Effector CD8-positive, alpha-beta T cell (primary cell): ENCODE measurements around the gene CACNA1C.

Experiments
- DNase-seq: peaks from one replicate; lab custom pipeline; 2025; lab: John Stamatoyannopoulos, UW

The CACNA1C gene

DNA sequence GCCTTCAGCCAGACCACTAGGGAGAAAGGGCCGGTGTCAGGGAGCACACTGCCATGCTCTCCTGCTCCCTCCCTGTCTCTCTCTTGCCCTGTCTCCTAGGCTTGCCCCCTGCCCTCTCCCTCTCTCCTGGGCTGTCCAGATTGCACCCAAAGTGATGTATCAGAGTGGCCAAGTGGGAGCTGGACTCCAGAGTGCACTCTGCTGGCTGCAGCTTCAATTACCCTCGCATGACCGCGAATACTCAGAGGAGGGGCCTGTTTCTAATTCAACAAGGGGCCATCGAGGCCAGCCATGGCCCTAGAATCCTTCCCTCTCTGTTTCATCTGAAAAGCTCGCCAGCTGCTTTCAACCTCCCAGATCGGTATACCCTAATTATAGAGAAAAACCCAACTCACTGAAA, 535.6 kb downstream of the CACNA1C start:
- DNase-seq, result no peak

DNA sequence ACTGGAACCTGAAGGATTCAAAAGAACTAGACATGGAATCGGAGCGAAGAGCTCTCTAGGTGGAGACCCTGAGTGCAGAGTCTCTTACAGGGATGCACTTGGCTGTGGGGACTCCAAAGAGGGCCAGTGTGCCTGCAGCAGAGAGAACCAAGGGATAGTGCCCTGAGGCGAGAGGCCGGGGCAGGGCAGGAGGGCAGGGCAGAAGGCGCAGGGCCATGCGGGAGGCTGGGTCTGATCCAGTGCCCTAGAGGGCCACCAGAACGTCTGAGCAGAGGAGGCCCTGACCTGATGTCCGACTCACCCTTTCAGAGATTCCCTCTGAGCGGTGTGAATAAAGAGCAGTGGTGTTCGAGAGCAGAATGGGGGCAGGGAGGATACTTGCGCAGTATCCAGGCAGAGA, 536.6 kb downstream of the CACNA1C start:
- no peak for DNase-seq

DNA sequence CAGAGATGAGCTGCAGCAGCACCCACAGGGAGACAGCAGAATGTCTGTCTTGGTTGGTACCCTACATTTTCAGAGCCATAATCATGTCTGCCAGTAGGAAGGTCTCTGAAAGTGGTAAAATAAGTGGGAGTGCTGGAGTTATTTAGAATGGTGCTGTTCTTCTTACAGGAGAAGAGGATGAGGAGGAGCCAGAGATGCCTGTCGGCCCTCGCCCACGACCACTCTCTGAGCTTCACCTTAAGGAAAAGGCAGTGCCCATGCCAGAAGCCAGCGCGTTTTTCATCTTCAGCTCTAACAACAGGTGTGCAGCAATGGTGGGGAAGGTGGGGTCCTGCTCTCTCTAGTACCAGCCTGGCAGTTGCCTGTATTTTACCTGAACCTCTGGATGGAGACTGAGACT, 540.3 kb downstream of the CACNA1C start:
- DNase-seq, result no peak

DNA sequence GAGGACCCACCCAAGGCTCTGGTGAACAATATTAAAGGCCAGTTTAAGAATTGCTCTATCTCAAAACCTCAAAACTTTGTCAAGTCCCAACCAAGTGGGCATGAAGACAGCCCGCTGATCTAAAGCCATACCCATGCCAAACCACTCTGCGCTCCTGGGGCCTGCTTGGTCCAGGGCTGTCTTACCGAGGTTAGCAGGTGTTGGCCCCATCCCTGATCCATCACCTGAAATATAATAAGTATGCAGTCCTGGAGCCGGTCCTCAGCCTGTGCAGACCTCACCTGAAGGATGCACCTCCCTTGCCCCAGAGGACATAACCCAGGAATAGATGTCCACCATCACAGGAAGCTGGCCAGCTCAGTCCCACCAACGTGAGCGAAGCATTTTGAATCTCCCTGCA, 543.7 kb downstream of the CACNA1C start:
- DNase-seq, result no peak

DNA sequence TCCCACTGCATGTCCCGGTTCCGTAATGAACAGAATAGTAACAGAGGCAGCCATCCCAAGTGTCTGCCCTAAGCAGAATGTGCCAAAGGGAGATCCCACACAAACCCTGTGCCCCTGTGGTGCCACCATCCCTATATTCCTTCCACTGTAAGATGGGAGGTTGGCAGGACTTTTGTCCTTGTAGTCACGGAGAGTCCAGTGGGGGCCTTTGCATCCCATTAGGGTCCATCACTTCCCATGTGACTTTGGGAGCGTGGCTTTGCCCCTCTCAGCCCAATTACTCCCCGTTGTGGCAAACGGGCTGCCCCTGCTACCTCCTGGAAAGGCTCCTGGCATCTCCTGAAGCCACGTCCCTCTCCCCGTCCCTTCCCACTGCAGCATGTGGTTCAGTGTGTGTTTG, 552.5 kb downstream of the CACNA1C start:
- no peak for DNase-seq

DNA sequence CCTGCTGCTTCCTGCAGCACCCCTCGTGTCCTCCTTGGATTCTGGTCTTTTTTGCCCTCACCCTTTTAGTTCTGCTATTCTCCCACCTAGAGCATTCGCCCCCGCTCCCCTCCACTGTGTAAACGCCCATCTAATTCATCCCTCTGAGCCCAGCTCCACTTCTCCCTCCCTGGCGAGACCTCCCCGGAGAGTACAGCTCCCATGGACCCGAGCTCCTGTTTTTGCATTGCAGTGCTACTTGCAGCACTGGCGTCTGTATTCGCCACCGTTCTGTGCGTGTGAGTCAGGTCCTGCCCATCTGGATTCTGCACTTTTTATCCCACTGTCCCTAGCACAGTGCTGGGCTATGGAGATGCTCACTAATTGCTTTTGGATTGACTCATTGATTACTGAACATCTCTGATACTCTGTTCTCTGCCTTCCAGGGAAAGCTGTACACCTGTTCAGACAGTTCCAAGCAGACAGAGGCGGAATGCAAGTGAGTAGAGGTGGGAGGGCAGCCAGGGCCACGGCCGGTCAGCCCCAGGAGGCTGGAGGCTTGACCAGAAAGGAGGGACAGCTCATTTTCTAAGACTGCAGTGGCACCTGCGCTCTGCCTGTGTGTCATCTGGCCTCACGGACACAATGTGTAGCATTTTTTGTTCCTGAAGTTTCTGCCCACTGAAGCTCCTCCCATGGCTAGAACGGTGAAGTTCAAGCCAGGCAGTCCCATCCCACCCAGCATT, 553.6 kb downstream of the CACNA1C start:
- no peak for DNase-seq

DNA sequence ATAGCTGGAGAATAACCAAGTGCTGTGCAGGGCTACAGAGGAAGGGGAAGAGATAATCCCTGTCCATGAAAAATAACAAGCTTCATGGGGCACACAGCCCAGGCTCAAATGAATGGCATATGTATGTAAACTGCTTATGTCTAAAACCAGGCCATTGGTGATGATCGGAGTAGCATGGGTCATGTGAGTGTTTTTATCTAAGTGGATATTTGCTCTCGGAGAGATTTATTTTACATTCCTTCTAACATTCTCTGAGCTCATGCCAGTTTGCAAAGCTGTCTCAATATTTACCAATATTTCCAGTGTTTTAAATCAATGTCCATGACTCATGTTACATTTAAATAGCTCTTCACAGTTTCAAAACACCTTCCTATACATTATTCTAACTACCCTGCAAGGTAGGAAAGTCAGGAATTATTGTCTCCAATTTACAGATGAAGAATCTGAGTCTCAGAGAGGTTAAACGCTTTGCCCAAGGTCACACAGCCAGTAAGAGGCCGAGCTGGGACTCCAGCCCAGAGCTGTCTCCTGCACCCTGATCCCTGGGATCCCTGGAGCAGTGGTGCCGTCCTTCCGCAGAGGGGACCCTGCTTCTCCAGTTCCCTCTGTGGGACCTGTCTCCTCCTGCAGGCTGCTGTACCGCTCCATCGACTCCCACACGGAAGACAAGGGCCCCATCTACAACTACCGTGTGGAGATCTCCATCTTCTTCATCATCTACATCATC, 555.3 kb downstream of the CACNA1C start:
- no peak for DNase-seq

DNA sequence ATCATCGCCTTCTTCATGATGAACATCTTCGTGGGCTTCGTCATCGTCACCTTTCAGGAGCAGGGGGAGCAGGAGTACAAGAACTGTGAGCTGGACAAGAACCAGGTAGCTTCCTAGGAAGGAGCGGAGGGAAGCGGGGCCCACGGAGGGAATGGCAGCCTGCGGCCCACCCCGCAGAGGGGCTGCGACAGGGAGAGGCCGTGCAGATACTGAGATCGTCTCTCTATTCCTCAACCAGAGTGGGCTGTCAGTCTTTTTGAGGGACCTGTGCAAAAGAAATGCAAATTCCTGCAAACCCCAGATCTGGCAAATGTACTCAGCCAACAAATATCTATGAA, 555.8 kb downstream of the CACNA1C start:
- DNase-seq, result no peak

DNA sequence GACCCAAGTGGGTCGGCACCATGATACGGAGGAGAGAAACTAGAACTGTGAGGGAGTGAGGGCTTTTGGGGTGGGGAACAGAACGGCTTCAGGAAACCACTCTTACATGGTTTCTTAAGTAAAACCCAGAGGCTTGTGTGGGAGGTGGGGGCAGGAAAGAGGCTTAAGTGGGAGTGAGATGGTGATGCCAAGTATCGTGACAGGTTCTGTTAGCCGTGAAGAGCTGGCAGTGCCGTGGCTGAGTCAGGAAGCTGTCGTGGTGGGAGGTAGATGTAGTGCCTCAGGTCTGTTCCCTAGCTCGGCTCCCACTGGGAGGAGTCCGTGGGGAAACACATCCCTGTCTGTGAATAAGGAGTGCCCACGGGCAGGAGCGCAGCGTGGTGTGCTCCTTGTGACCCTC, 556.2 kb downstream of the CACNA1C start:
- no peak for DNase-seq

DNA sequence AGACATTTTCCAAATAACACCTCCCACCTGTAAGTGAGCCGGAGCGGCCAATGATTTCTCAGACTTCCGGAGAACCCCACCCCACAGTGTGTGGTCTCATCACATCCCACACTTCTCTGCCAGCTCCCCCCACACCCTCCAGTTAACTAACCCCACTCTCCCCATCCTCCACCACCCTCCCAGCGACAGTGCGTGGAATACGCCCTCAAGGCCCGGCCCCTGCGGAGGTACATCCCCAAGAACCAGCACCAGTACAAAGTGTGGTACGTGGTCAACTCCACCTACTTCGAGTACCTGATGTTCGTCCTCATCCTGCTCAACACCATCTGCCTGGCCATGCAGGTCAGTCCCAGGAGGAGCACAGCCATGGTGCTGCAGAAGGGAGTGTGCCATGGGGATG, 557.6 kb downstream of the CACNA1C start:
- no peak for DNase-seq

DNA sequence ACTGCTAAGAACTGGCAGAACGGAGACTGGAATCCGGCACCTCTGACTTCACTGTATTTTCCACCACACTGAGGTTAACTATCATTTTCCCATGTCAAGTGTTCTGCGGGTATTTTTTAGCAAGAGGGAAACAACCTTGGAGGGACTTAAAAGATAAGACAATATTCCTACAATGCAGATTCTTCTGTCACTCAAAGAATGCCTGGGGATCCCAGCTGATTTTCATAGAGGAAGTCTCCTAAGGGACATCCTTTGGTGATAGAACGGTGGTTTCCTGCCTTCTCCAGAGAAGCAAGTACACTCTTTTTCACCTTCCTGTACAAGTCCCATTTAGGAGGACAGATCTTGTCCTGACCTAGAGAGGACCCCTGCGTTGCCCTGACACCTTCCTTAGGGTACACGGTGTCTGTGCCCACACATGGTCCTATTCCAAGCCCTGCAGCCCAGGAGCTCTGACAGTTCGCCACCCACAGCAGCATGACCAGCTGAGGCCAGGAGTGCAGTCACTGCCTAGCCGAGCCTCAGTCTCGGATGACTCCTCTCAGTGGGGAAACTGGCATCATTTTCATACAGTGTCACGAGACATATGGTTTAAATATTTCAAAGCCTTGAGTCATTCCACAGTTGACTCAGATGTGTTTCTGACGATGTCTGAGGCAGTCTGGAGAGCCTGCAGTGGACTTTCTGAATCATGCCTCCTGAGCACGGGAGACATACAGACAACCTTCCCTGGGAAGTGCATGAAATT, 560.7 kb downstream of the CACNA1C start:
- no peak for DNase-seq

DNA sequence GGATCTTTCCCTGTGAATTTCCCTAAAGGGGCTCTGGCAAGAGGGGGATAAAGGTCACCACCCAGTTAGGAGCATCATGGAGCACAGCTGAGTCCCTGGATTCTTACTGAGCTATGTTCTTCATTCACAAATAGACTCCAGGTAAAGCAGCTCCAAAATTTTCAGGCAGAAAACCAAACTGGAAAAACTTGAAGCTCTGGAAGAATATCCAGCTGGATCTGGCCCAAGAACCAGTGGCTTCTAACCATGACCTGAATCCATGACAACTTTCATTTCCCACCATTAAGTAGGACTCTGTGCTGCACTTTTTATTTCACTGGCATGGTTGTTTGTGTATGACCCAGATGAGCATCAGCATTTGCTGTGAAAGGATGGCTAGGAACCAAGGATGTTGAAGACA, 561.6 kb downstream of the CACNA1C start:
- DNase-seq, result no peak

DNA sequence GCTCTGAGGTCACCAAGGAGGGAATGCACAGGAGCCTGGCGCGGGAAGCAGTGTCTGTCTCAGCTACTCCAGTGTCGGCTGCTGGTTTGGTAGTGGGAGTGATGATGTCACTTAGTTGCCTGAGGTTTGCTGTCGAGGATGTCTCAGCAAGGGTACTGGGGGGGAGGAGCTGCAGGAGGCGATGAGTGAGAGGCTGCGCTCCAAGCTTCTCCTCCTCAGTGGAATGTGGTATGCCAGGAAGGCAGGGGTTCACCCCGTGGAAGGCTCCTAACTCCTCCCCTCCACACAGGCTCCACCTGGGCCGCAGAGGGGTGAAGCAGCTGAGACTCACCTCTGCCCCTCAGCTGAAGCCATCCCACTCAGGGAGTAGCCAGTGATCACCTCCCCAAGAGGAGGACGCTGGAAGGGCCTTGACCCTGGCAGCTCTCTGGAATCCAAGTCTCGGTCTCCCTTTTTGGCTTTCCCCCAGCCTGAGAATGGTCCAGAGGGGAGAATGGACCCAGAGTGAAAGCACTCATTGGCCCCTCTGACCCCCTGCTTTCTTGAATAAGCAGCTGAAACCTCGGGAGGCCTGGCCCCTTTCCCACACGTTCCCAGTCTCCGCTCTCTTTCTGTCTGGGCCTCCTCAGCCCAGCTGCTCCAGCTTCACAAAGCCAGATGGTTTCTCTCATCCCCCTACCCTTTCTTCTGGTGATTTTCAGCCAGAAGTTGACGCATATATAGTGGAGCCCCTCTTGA, 563.0 kb downstream of the CACNA1C start:
- no peak for DNase-seq

DNA sequence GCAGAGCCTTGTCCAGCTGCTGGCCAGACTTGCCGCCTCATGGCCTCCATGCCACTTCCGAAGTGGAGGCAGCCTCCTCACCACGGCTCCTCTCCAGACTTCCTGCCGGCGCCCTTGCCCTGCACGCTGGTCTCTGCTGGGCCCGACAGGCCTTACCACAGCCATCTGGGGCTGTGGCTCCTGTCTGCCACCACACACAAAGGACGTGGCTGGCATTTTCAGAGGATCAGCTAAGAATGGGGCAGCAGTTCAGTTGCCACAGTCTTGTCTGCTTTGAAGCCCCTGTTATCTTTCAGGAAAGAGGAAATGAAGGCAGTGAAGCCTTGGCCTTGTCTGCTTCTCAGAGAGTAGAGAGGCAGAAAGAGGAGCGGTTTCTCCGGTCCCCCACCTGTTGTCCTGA, 564.0 kb downstream of the CACNA1C start:
- DNase-seq, result no peak

DNA sequence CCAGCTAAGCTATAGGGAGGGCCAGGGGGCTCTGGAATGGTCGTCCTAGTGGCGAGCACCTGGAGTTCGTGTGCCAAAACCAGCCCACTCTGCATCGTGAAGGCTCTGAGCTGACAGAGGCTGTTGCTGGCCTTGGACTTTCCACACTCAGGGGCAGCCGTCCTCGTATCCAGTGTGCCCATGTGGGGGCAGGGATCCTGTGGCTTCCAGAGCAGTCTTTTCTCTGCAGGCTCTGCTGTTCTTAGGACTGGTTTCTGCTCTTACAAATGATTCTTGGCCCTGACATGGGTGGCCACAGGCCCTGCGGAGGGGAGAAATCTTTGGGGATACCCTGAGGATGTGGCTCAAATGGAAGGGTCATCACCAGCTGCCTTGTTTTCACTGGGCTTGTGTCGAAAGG, 564.6 kb downstream of the CACNA1C start:
- DNase-seq, result no peak

DNA sequence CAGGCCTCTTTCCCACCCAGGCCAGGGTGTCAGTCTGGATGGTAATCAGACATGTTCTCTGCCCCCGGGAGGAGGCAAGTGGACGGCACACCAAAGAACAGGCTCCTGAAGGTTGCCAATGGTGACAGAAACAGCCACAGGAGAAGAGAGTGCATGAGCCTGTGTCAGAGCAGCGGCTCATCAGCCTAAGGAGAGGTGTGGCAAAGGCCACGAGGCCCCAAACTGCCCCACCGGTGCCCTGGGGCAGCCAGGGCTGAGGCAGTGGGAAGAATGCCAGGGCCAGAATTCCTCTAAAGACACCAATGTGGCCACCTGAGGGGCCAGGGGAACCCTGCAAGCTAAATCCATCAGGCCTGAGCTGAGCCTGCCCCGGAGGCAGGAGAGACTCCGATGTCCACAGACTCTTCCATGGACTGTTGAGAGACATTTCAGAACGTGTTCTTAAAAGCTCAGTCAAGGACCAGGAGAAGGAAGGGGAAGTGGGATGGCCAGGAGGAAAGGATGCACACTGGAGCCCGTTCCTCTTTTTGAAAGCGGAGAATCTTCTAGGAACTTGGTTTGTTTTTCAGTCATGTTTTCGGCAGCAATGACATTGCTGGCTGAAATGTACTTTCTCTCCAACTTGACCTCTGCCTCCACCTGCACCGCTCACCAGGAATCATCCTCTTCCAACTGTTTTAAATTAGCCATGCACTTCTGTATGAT, 565.7 kb downstream of the CACNA1C start:
- DNase-seq, result no peak

DNA sequence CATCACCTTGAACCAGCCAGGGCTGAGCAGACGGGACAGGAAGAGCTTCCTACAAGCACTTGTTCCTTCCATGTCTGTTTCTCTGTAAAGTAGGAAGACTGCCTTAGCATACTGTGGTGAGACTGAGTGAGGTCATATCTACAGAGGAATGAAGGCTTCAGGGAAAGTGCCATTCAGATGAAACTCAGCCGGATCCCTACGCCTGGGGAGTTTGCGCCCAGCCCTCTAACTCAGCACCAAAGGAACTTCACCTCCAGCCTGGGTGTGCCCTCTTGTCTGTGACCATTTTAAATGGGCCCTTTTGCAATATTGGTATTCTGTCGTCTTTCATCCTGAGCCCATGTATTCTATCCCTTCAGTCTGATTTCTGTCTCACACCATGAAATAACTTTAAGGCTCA, 566.3 kb downstream of the CACNA1C start:
- no peak for DNase-seq

DNA sequence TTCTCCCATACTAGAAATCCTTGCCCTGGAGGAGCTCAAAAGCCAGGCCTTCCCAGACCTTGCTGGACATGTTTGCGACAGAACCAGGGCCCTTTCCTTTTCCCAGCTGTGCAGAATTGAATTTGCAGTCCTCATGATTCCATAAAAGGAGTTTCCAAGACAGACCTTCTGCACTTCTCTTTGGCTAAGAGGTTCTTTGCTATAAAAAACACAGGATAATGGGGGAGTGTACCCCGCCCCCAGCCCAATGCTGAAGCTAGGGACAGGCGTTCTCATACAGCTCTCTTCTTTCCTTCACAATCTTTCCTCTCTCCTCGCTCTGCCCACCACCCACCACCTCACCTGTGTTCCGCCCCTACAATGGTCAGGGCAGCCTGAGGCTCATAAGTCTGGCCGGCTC, 569.7 kb downstream of the CACNA1C start:
- DNase-seq, result no peak

DNA sequence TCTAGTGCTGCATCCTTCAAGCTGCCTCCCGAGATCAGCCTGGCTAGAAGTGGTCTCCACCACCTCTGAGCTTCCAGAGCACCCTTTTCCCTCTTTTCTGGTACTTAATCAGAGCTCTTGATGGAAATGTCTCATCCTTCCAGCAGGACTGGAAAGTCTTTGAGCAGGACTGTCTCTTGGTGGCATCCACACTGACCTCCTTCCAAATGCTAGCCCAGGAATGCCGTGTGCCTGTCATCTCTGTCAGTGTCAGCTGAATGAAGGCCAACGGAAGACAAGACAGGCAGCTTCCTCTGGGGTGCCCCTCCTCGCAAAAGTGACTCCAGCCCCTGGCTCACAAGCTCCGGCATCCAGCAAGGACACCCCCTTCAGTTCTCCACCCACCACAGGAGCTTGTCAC, 570.7 kb downstream of the CACNA1C start:
- DNase-seq, result no peak

DNA sequence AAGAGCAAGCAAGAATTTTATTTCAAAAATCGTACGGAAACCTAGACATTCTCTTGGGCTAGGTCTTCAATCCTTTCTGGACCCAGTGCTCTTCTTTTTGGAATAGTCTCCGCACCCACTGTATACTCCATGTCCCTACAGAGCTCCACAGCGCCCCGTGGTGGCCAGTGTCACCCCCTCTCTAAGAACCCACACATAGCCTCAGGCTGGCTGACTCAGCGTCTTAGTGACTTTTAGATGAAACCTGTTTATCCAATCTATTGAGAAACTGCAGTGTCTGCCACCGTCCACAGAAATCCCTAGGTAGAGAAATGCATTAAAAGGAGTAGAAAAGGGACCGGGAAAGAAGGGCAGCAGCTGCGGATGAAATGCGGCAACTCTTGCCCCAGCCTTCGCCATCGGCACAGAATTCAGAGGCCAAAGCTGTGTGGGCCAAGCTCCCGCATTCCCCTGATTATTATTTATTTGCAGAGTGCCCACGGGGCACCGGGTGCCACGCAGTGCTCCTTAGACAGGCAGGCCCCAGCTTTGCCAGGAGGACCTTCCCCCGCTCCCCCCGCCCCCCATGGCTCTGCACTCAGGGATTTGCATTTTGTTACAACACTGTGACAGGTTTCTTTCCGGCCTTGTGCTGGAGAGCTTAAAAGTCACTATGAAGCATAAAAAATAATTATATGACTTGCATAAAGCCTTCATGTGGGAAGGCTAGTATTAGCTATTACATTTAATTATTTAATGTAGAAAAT, 571.9 kb downstream of the CACNA1C start:
- DNase-seq, result no peak

DNA sequence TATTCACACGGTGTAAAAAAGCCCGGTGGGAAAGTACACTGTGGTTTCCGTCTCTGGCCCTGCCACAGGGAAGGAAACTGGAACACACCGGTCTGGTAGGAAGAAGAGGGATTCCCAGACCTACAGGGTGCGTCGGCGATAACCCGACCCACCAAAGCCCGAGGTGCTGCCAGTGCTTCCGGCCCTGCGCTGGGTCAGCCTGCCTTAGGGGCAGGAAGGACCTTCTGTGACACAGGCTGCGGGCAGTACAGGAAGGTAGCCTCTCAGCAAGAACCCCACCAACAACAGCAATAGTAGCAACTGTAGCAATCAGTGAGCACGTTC, 572.5 kb downstream of the CACNA1C start:
- no peak for DNase-seq
